ENCODE measurements around the gene ITGB2.

Gene ITGB2

GRCh38 chr21:44955141-44955797, 34.6 kb upstream of the ITGB2 start:
- DNase-seq, result no peak

GRCh38 chr21:44954281-44954771, 33.6 kb upstream of the ITGB2 start:
- no peak for DNase-seq

DNA sequence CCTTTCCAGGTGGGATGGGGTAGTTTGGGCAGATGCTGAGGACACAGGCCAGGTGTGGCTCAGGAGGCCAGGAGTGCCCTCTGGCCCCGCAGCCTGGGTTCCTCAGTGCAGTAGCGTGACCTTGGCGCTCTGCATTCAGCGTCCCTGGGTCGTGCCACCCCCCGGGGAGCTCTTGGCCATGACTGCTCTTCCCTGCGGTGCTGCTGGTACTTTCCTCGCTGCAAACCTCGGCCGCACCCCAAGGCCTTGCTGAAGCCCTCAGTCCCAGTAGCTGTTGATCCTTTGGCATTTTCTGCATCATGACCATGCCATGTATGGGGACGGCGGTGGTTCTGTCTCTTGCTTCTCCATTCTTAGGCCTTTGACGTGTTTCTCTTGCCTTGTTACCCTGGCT, 32.9 kb upstream of the ITGB2 start:
- no peak for DNase-seq

DNA sequence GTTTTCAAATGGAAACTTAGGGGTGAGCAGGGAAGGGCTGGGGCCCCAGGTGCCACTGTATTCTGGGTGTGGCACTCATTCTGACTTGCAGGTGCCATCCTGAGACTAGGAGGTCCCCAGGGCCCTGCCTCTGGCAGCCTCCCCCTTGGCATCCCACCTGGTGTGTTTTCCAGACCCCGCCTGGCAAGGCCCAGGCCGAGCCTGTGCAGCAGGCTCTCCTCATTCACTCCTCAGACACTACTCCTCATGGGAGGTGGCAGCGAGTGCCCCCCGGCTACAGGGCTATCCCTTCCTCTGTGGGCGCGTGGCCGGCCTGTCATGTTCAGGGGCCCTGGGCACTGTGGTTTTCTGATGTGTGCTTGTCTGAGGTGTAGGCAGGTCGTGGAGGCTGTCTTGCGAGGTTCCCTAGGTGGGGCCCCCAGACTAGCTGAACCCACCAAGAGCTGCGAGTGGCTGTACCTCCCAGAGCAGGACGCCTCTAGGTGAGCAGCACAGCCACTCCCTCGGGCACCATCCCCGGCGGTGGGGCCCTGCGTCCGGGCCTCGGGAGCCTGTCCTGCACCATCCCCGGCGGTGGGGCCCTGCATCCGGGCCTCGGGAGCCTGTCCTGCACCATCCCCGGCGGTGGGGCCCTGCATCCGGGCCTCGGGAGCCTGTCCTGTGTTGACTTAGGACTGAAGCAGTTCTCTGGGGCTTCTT, 32.4 kb upstream of the ITGB2 start:
- no peak for DNase-seq

DNA sequence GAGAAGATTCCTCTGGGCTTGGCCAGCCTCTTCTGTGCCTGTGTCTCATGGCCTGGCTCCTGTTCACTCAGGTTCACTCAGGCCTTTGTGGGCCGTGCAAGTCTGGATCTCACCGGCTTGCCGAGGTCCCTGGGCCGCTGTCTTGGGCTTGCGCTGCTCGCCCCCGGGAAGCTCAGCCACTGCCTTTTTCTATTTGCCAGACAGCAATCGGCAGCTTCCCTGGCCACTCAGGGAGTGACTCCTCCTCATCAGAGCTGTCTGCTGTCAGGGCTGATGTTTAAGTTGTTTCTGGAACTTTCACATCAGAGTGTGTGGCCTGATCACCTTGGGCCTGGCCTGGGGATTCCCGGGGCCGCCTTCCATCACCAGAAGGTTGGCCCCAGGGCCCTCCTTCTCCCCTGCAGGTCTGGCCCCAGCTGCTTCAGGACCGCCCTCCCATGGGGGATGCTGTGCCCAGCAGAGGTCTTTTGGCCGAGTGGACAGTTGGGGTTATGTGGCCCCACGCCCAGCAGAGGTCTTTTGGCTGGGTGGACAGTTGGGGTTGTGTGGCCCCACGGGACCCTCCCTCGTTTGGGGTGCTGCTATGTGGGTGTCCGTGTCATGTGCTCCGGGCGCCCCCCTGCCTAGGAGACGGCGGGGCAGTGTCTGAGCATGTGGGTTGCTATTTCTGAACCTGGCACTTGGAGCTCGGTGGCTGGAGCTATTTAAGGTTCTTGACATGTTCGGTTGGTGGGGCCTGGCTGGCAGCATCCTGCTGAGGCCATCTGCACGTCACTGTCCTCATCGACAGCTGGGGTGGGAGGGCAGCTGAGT, 31.6 kb upstream of the ITGB2 start:
- DNase-seq, result no peak

DNA sequence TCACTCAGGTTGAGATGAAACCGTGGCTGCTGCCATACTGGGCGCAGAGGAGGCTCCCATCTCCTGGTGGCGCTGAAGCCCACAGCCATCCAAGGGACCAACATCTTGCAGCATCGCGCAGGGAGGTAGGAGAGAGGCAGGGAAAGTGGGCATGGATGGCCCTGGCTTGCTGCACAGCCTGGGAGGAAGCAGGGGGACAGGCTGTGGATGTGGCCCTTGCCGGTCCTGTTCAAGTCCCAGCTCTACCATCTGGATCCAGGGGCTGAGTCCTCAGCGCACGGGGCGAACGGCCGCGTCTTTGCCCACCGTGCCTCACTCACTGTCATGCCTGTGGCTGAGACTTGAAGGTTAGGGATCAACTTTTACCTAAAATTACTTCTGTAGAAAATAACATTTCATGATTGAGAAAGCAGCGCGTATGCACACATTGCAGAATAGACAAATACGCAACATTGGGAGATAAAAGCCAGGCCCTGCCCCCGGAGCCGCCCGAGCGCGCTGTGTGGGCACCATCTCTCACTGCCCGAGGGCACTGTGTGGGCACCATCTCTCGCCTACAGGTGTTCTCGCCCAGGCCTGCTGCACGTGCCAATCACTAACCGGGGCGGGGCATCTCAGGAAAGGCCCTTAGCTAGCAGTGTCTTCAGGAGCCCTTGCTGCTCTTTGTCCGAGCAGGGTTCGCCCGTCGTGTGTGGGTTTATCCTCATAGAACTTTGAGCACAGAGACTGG, 30.7 kb upstream of the ITGB2 start:
- DNase-seq, result no peak

GRCh38 chr21:44950351-44950750, 29.7 kb upstream of the ITGB2 start:
- DNase-seq, result no peak

- DNase-seq, result peak; percentile 79
Measured at GRCh38 chr21:44949779-44950198, 29.1 kb upstream of the ITGB2 start.

- no peak for DNase-seq
Measured at GRCh38 chr21:44949161-44949778, 28.6 kb upstream of the ITGB2 start.

- DNase-seq, result peak; percentile 12
Measured at GRCh38 chr21:44948426-44949120, 27.9 kb upstream of the ITGB2 start.

DNA sequence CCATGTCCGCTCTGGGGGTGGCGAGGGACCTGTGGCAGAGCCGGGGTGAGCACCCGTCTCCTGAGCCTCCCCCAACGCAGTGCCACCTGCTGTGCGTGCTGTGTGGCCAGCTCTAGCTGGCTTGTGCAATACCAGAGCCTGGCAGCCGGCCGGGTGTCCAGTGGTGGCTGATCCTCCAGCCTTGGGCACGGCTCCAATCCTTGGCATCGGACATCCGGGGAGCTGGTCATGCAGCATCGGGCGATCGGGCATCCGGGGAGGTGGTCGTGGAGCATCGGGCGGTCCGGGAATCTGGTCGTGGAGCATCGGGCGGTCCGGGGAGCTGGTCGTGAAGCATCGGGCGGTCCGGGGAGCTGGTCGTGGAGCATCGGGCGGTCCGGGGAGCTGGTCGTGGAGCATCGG, 27.2 kb upstream of the ITGB2 start:
- DNase-seq, result peak; percentile 29

DNA sequence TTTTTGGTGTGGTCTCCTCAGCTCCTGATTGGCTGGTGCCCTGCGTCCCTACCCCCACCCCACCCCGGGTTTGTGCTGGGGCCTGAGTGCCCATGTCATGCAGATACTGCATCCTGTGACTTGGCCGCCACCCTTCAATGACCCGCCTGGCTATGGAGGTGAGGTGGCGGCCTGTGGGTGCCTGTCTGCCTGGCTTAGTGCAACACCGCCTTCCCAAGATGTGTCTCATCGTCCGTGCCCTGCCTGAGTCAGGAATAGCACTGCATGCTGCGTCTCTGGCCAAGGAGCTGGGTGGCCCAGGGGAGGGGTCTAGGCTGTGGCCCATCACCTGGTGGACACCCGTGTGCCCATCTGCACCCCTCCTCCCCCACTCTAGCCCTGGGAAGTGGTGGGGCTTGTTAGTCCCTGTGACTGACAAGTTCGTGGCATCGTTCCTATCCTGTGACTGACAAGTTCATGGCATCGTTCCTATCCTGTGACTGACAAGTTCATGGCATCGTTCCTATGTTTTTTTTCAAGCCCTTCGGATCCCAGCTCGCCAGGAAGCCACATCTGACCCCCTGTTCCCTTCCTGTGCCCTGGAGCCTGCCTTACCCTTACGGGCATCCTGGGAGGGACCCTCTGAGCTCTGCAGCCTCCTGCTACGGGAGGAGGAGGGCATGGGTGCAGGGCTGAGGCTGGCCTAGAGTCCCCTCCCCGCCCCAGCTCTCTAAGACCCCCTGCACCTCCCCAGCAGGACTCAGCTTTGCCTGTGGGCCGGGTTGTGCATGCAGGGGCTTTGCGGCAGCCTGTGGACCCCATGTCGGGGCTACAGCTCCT, 26.6 kb upstream of the ITGB2 start:
- peak; percentile 18 for DNase-seq

DNA sequence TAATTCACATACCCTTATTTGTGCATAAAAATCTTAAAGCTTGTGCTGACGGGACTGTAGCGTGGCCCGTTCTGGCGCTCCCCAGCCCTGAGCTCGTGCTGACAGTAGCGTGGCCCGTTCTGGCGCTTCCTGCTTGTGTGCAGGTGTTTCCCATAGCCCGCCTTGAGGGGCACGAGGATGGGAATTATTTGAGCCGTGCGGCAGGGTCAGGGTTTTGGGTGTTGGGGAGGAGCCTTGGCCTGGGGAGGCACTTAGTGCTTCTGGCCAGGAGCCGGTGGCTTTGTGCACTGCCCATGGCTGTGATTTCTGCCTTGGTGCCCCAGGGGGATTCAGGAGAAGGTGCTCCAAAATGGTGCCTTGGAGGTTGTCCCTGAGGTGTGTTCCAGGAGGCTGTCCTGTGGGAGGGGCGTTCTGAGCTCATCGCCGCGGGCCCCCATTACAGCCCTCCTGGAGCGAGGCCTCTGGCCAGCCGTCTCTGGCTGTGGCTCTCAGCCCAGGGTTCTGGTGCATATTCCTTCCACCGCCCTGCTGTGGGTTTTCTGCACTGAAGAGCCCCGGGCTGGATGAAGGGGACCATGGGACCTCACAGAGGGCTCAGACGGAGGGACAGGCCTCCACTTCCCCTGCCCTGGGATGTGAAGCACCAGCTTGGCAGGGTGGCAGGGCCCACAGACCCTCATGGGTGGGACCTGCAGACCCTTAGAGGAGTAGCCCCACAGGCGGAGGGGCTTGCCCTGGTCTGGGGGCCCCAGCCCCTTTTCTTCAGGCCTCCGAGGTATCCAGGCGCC, 25.7 kb upstream of the ITGB2 start:
- peak; percentile 25 for DNase-seq

GRCh38 chr21:44944596-44944995, 23.9 kb upstream of the ITGB2 start:
- DNase-seq, result no peak

- no peak for DNase-seq
Measured at GRCh38 chr21:44943686-44944550, 23.2 kb upstream of the ITGB2 start.

DNA sequence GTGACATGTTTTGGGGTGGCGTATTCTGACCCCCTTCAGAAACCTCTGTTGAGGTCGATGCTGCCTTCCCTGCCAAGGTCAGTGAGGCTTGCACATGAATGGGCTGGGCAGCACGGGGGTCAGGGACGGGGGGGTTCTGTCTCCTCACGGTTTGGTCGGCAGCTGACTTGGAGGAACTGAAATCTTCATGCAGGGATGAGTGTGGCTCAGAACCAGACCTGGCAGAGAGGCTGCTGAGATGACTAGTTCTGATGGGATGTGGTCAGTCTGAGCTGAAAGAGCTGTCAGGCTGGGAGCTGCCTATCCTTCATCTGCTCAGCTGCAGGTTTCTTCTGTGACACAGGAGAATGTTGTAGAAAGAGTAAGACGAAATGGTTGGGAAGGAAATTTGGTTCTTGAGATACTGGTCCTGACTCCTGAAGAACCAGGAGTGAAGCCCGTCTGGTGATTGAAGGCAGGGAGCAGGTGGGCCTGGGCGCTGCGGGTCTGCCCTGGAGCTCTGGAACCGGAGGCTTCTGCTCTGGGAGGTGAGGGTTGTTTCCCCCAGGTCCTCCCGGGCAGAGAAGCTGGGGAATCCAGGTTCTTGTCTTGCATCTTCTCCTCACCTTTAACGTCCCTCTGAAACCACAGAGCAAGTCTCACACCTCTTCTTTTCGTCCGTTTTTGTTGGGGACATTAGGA, 22.4 kb upstream of the ITGB2 start:
- DNase-seq, result no peak

GRCh38 chr21:44942566-44942965, 21.9 kb upstream of the ITGB2 start:
- DNase-seq, result no peak

GRCh38 chr21:44941567-44941966, 20.9 kb upstream of the ITGB2 start:
- peak; percentile 25 for DNase-seq
